ENCODE data around the gene KCTD12.
"Not testable (repeated sequence)": the region's sequence is repeated elsewhere in the genome, so short reads cannot be mapped to it uniquely, and the experiment has no call there.

KCTD12 gene

DNA sequence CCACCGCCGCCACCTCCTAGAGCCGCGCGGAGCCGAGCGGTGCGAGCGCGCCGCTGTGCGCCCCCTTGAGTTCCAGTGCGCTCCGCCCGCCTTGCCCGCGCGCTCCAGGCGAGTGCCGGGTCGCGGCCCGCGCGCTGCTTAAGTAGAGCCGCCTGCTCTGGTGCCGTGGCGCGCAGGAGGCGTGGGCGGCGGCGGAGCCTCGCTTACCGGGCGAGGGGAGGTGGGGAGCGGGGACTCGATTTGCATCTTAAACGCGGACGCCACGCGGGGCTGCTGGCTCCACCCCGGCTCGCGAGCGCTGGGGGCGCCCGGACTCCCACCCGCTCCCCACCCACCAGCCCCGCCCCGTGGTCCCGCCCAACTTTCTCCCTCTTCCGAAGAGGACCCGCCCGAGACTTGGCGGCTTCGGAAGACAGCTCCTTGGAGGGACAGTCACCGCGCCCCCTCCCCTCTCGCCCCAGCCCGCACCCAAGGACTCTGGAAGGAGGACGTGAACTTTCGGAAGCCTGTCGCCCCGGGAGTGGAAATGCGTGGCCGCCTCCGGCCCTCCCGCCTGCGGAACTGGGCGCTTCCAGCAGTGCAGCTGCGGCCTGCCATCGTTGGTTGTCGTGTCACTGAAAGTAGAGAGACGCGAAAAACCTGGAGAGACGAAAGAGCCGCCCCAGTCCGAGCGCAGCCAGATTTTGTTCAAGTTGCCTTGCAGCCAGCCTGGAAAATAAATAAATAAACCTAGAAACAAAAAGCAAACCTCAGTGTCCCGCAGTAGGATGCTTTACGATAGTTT is at the start of gene KCTD12:
KCTD12 (minus strand) TSS at position 114 of the 784 bp plus-strand sequence. CDS start 257 bp downstream, outside the sequence.
- peak; percentile 76 for DNase-seq (ENCODE audit: low spot score)

DNA sequence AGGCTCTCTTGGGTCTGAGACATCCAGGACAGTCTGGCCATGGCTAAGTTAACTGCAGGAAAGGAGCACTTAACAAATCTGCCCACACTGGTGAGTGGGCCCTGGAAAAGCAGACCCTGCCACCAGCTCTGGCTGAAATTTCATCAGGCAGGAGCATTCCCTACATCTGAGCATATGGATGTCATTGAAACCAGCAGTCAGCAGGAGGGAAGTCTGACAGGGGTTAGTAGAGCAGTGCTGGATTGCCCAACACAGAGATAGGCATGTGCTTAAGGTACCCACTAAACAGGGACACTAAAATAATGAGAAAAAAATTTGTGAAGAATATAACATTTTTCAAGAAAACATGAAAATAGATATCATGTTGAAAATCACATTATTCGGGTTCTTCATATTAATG is 48.5 kb upstream of the KCTD12 start:
- no peak for DNase-seq (ENCODE audit: low spot score)

DNA sequence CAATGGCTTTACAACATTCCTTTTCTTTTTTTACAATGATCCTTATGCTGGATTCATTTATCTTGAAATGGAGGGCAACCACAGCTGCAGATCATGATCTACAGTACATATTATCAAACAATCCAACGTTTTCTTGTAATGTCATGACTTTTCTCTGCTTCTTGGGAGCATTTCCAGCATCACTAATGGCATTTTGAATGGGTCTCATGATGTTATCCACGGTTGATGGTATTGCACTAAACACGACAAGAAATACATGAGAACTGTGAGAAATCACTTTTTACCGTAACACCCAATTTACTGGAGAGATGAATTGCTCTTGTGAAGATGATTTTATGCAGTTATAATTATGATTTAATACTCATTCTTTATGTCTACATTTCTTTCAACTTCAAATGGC is 45.9 kb upstream of the KCTD12 start:
- DNase-seq (ENCODE audit: low spot score) = no peak

DNA sequence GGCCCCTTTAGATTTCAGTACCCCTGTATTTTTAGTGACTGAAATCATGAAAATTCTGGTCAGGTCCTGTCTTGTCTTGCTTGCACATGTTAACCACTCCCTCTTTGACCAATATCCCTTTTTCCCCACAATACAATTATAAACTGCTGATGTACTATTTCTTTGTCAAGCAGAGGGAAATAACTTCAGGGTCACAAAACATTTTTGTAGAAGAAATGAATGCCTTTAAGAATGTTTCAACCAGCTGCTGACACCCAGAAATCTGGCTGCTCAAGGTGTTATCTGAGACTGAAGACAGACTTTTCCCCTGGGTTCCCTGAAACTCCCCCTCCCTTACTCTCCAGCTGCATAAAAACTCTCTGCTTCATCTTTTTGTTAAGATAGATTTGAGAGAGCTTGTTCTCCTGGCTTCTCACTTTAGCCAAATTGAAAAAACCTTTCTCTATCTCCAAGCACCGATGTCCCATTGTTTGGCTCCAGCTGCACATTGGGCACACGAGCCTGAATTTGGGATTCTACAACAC is 43.7 kb upstream of the KCTD12 start:
- no peak for DNase-seq (ENCODE audit: low spot score)

DNA sequence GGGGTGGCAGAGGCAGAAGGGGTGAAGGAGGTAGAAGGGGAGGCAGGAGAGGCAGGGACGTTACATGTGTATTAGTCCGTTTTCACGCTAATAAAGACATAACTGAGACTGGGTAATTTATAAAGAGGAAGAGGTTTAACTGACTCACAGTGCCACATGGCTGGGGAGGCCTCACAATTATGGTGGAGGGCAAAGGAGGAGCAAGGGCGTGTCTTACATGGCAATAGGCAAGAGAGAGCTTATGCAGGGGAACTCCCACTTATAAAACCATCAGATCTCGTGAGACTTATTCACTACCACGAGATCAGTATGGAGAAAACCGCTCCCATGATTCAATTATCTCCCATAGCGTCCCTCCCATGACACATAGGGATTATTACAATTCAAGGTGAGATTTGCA is 43.1 kb upstream of the KCTD12 start:
- no peak for DNase-seq (ENCODE audit: low spot score)

DNA sequence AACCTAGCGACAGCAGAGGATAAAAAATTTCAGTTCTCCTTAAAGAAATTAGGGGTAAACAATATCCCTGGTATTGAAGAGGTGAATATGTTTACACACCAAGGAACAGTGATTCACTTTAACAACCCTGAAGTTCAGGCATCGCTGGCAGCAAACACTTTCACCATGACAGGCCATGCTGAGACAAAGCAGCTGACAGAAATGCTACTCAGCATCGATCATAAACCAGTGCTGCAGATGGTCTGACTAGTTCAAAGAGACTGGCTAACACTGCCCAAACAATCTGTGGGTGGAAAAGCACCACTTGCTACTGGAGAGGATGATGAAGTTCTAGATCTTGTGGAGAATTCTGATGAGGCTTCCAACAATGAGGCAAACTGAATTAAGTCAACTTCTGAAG is 42.3 kb upstream of the KCTD12 start:
- no peak for DNase-seq (ENCODE audit: low spot score)

DNA sequence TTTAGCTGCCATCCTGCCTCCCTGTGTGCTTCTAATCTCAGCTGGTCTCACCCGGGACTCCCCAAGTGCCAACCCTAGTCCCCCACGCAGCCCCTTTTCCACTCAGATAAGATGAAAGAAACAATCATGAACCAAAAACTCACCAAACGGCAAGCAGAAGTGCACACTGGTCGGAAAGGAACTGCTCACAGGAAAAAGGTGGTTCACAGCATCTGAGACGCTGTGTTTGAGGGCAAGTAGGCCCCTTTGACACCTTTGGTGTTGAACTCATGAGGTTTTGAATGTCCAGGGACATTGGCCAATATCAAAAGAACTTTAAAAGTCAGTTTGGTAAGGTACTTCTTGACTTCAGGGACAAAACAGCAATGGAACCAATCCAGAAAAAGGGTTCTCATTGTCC is 41.8 kb upstream of the KCTD12 start:
- no peak for DNase-seq (ENCODE audit: low spot score)

DNA sequence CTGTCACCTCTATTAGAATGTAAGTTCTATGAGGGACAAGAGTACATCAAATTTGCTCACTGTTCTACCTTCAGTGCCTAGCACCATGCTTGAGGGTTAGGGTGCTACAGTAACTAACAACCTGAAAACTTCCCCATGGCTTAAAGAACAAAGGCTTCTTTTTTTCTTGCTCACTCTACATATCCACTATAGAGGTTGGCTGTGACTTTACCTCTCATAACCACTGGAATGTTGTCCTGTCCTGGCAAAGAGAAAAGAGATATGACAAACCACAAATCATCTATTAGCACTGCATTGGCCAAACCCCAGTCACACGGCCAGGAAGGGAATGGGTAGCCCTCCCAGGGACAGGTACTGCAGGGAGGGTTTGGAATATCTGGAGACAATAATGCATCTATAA is 38.9 kb upstream of the KCTD12 start:
- no peak for DNase-seq (ENCODE audit: low spot score)

DNA sequence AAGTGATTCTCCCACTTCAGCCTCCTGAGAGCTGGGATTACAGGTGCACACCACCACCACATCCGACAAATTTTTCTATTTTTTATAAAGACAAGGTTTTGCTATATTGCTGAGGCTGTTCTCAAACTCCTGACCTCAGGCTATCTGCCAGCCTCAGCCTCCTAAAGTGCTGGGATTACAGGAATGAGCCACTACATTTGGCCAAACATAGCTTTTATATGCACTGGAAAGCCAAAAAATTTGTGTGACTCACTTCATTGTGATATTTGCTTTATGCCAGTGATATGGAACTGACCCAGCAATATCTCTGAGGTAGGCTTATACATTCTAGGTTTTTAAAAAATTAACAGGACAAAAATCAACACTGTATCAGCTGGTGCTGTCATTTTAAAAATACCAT is 35.3 kb upstream of the KCTD12 start:
- DNase-seq (ENCODE audit: low spot score) = no peak

DNA sequence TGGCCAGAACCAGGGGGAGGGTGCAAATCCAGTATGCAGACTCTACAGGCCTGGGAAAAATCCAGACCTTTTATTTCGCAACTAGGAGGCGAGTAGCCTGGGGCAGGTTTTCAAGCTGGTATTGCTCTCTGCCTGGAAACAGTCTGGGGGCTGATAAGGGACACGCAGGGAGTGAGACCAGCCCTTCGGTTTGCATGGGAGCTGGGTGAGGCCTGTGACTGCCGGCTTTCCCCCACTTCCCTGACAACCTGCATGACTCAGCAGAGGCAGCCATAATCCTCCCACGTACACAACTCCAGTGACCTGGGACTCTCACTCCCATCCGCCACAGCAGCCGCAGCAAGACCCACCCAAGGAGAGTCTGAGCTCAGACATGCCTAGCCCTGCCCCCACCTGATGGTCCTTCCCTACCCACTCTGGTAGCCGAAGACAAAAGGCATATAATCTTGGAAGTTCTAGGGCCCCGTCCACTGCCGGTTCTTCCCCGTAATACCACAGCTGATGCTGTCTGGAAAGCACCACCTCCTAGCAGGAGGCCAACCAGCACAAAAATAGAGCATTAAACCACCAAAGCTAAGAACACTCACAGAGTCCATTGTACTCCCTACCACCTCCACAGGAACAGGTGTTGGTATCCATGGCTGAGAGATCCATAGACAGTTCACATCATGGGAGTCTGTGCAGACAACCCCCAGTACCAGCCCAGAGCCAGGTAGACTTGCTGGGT is 31.7 kb upstream of the KCTD12 start:
- DNase-seq (ENCODE audit: low spot score) = not testable (repeated sequence)

DNA sequence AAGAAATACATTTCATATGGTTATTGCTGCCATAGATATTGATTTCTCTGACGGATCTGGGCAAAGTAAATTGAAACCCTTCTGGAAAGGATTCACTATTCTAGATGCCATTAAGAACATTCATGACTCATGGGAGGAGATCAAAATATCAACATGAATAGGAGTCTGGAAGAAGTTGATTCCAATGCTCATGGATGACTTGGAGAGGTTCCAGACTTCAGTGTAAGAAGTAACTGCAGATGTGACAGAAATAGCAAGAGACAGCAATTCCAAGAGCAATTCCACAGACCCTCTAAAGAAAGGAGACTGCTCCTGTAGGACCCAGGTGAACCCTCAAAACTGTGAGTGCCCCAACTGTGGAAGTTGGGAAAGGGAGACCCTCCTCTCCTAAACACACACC is 30.9 kb upstream of the KCTD12 start:
- no peak for DNase-seq (ENCODE audit: low spot score)

DNA sequence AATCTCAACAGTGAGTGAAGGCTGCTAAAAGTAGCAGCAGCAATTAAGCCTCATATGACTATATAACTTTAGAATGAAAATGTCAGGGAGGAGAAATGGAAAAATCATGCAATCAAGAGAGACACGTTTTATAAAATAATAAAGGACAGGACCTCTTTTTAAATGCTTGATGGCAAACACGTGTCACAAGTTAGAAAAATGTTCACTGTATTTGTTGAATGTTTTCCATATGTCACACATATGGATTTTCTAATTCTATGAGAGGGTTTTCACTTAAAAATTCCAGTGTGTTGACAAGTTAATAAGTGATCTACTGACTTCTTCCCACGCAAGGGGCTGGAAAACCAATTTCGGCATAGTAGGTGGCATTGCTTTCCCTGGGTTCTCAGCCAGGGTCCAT is 27.7 kb upstream of the KCTD12 start:
- no peak for DNase-seq (ENCODE audit: low spot score)

DNA sequence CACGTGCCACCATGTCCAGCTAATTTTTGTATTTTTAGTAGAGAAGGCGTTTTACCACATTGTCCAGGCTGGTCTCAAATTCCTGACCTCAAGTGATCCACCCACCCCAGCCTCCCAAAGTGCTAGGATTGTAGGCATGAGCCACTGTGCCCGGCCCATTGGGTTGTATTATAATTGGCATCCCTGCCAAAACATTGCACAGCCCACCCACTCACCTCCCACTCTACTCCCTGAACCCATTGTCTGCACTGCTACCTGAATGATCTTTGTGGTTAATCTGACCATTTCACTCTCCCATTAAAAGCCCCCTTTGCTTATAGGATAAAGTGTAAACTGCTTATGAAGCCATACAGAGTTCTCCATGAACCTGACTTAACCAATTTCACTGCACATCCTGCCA is 26.3 kb upstream of the KCTD12 start:
- DNase-seq (ENCODE audit: low spot score) = no peak

DNA sequence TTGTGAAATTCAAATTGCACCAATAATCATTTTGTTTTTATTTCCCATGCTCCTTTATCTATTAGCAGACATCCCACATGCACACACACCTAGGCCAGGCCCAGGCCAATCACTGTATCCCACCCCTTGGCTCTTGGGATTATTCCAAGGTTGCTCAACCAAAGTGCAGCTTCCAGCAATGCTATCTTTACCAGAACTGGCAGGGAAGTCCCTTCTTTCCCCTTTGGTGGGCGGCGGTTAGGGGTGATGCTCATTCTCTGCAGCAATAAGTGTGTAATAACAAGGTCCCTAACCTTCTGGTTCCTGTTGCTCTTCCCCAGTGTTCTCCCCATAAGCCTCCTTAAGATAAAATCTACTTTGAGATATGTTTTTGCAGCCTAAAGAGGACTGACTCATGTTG is 18.3 kb upstream of the KCTD12 start:
- no peak for DNase-seq (ENCODE audit: low spot score)

DNA sequence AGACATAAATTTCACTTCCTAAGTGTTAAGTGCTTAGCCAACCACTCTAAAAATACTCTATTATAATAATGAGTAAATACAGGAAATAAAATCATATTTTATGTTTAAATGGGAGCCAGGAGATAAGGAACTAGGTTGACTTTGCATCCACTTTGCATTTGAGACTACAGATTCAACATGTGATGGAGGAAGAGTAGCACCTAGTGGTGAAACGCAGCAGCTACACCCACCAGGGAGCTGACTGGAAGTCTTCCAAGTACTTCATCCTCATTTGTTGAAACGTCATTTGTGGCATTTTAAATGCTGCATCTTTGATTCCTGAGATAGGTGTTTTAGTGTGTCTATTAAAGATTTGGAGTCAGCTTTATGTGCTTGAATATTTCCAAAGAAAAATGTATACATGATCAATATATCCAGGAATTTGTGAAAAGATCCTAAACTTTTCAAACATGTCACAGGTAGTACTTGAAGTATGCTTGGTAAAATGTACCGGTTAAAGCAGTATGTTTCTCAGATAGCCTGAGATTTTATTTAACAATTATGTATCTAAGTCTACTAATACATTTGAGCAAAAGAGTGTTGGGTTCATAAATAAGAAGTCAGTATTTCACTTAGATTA is 17.4 kb upstream of the KCTD12 start:
- DNase-seq (ENCODE audit: low spot score) = peak; percentile 59

DNA sequence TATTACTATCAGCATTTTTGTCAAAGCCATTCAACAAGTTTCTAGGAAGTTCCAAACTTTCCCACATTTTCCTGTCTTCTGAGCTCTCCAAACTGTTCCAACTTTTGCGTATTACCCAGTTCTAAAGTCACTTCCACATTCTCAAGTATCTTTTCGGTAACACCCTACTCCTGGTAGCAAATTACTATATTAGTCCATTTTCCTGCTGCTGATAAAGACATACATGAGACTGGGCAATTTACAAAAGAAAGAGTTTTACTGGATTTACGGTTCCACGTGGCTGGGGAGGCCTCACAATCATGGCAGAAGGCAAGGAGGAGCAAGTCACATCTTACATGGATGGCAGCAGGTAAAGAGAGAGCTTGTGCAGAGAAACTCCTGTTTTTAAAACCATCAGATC is 12.9 kb upstream of the KCTD12 start:
- not testable (repeated sequence) for DNase-seq (ENCODE audit: low spot score)

DNA sequence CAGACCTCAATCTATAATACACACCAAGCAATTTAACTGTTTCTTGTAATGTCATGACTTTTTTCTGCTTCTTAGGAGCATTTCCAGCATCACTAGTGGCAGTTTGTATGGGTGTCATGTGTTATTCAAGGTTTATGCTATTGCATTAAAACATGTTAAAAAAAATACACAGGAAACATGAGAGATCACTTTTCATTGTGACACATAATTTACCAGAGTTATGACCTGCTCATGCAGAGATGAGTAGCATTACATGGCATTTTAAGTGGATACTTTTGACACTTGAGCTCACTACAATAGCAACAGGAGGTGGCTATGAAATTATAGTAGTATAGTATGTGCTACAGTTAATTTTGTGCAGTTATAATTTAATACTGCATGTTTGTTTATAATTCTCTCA is 11.0 kb upstream of the KCTD12 start:
- not testable (repeated sequence) for DNase-seq (ENCODE audit: low spot score)

DNA sequence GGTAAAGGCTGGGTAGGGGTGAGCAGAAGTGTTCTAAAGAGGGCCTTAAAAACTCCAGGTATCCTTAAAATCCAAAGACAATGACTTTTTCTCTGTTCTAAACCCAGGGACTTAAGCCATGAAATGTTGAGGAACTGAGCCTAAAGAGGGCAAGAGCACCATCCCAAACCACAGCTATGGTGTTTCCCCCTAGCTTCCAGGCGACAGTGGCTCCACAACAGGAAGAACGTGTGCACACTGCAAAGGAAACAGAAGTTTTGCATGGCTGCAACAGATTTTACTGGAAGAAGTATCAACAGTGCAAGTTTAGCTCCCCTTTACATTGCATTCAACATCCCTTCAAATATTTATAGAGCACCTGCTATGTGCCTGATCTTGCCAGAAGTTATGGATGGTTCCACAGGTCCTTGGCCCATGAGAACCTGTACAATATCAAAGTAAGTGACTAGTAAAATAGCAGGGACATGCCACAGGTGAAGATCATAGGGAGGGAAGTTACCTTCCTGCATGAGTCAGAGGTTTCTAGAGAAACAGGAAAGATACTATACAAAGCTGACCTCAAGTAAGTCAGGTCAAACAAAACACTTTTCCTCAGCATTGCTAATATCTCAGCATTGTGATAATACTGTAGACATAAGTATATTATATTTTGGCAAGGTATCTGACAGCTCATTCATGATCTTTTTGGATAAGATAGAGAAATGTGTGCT is 8.4 kb upstream of the KCTD12 start:
- DNase-seq (ENCODE audit: low spot score) = no peak

DNA sequence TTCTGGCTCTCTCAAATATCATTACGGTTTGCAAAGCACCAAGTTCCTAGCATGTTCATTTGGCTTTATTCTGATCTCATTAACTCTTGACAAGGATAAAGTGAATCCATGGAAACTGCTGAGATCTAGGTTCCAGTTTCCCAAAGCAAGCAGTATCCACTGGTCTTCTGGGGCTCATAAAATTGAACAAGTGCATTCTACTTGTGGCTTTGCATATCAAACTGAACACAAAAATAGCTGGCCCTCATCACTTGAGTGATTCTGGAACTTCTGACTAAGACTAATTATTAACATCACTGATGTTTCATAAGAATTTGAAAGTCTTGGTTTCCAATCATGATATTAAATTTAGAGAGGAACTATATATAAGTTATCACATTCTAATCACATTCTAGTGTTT is 6.3 kb upstream of the KCTD12 start:
- DNase-seq (ENCODE audit: low spot score) = no peak

DNA sequence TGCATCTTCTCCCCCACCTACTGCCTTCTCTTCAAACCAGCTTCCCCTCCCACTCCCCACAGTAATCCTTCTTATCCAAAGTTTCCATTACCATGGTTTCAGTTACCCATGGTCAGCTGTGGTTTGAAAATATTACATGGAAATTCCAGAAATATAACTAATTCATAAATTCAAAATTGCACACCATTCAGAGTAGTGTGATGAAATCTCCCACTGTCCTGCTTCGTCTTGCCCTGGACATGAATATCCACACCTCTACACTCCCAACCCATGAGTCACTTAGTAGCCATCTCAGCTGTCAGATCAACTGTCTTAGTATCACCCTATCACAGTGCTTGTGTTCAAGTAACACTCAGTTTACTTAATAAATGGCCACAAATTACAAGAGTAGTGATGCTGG is 3.8 kb upstream of the KCTD12 start:
- DNase-seq (ENCODE audit: low spot score) = no peak

DNA sequence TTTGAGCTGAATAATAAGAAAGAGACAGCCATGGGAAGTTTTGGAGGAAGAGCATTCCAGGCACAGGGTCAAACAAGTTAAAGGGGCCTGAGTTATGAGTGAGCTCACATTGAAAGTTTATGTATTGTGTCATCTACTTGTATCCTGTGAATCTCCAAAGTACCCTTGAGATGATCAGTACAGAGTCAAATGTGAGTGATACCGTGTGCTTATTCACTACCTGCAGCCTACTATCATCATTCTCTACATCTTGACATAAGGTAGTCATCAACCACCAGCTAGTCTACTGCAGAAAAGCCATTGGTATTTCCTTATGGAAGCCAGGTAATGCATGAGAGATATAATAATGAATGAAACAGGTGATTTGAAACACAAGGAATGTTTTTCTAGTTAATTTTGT is 3.0 kb upstream of the KCTD12 start:
- no peak for DNase-seq (ENCODE audit: low spot score)

DNA sequence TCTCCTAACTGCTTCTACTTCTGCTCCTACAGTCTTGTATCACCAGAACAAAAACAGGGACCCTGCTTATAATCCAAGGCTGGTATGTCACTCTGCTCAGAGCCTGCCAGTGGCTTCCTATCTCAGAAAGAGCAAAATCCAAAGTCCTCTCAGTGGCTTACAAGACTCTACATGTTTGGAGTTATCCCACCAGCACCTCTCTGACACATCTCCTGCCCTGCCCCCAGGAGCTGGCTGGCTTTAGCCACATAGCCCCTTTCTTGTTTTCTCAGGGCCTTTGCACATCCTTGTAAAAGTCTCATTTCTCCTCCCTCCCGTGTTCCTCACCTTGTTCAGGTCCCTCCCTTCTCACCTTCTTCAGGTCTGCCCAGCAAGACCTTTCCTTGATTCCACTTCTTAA is 2.2 kb upstream of the KCTD12 start:
- DNase-seq (ENCODE audit: low spot score) = no peak
